HS-27A (cell line): ENCODE data around the gene CNTNAP5.

Experiments used
- DNase-seq: peaks from one replicate; pipeline ENCODE4 v3.0.0-alpha.2; 2012; ENCODE audit warnings: low read depth, missing footprints

CNTNAP5 gene

GRCh38 chr2:124898827-124899226, 873.7 kb downstream of the CNTNAP5 start:
- no peak for DNase-seq

GRCh38 chr2:124908411-124908810, 883.3 kb downstream of the CNTNAP5 start:
- no peak for DNase-seq

GRCh38 chr2:124911560-124911959, 886.5 kb downstream of the CNTNAP5 start:
- no peak for DNase-seq

- DNase-seq, result no peak
Observed at GRCh38 chr2:124913868-124914267, 888.8 kb downstream of the CNTNAP5 start.

- no peak for DNase-seq
Observed at GRCh38 chr2:124915567-124915966, 890.5 kb downstream of the CNTNAP5 start.

GRCh38 chr2:124919296-124919695, 894.2 kb downstream of the CNTNAP5 start:
- no peak for DNase-seq

- no peak for DNase-seq
Observed at GRCh38 chr2:124920448-124920847, 895.4 kb downstream of the CNTNAP5 start.

- no peak for DNase-seq
Observed at GRCh38 chr2:124921191-124921590, 896.1 kb downstream of the CNTNAP5 start.

- DNase-seq, result no peak
Observed at GRCh38 chr2:124923097-124923496, 898.0 kb downstream of the CNTNAP5 start.

GRCh38 chr2:124933883-124934282, 908.8 kb downstream of the CNTNAP5 start:
- DNase-seq, result no peak

- no peak for DNase-seq
Observed at GRCh38 chr2:124953921-124954320, 928.8 kb downstream of the CNTNAP5 start.

- DNase-seq, result no peak
Observed at GRCh38 chr2:124959581-124959980, 934.5 kb downstream of the CNTNAP5 start.

- DNase-seq, result no peak
Observed at GRCh38 chr2:124961132-124961531, 936.0 kb downstream of the CNTNAP5 start.
